Activated CD8-positive, alpha-beta memory T cell treated with anti-CD3 and anti-CD28 coated beads for 1 hour (primary cell): Measurements from ENCODE around the gene MAPK10.

Source experiments
- DNase-seq, 2 donors: peaks; one replicate each; pipeline ENCODE4 v3.0.0-alpha.2; 2020; ENCODE audit warnings: low read depth in 1 of 2; ENCODE audit errors: extremely low read depth in 1 of 2

Gene MAPK10

GRCh38 chr4:86359944-86360478, at the start of gene MAPK10:
Gene MAPK10 (minus strand): TSS chr4:86360053.
- no peak for DNase-seq

GRCh38 chr4:86403575-86403974, 43.7 kb upstream of the MAPK10 start:
- no peak for DNase-seq

DNA sequence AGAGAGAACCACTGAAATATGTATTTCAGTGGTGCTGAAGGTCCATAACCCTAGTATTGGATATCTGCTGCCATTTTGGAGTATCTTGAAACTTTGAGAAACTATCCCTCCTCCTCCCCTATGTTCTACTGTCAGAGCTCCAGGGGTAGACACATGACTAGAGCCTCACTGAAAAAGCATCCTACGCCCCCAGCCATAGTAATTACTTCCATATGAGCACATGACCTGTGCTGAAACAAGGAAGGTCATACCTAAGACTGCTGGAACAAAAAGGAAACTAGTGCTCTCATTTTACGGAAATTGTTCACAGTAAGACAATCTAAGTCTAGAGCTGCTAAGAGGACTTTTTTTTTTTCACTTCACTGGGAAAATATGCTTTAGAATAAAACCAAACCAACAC, 42.0 kb upstream of the MAPK10 start:
- DNase-seq: no peak

- no peak for DNase-seq
These were observed 40.4 kb upstream of the MAPK10 start for GRCh38 chr4:86400216-86400615.

- DNase-seq: no peak
These were observed 38.3 kb upstream of the MAPK10 start for GRCh38 chr4:86398187-86398586.

GRCh38 chr4:86393749-86394148, 33.9 kb upstream of the MAPK10 start:
- no peak for DNase-seq

DNA sequence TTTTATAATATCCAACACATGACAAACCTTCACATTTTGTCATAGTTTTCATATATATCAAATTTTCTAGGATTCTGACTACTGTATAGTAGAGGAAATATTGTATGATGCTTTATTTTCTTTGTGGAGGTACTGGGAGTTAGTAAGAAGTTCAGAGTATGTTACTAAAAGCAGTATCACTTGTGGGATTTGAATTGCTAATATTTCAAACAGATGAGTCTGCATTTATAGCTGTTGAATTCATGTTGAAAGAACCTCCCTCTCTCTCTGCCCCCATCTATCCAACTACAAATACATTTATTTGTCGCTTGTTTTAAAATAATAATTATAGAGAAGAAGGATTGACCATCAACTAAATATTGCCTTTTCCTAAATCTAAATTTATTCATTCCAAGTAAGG, 29.8 kb upstream of the MAPK10 start:
- no peak for DNase-seq

DNA sequence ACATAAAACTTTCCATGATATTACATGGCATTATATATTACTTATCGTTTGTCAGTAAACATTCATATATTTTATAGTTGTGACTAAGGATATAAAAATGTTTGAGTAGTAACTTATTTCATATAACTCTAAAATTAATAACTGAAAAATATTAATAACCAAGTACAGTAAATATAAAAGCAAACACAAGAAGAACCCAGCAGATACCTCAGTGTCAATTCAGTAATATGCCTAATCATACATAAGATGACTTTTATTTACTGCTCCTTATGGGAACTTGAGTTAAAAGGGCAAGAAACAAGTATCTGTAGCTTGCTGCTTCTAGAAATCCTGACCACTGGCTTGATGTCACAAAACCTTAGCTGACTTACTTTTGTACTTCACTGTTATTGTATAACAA, 28.4 kb upstream of the MAPK10 start:
- DNase-seq: no peak

DNA sequence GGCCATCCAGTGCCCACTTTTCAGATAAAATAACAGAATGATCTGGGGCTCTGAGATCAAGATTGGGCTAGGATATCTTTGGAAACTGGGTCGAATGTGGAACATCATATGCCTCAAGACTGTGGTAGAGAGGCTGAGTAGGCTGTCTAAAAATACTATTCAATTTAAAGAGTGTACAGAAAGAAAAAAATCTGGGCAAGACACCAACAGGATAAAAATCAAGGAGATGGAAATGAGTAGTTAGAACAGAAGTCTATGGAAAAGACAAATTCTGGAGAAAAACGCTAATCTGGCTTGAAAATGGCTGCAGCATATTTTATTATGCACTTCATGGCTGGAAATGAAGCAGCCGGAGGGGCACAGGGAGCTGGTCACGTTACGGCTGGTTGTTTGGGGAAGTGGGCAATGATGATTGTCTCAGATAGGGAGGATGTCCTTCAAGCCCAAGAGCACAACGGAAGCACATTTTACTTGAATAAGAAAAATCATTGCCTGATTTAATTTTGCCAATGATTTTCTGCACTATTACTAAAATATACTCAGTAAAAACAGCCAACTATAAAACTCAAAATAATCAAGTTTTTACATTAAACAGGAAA, 27.1 kb upstream of the MAPK10 start:
- DNase-seq: no peak

DNA sequence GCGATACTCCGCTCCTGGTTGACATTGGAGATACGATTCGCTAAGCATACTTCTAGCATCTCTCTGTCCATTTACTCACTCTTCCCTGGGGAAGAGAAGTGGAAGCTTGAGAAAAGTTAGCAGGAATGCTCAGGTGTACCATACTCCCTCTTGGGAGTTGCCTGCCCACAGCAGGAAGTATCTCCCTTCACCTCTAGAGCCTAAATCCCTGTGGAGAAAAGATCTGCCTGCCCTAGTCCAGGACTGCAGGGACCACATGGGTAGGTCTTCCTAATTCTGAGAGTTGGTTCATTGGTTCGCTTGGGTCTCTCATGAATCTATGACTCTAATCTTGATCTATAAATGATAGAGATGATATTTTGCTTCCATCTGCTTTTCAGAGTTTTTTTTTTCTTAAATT, 26.3 kb upstream of the MAPK10 start:
- DNase-seq: no peak

- no peak for DNase-seq
These were observed 21.6 kb upstream of the MAPK10 start for GRCh38 chr4:86381431-86381830.

DNA sequence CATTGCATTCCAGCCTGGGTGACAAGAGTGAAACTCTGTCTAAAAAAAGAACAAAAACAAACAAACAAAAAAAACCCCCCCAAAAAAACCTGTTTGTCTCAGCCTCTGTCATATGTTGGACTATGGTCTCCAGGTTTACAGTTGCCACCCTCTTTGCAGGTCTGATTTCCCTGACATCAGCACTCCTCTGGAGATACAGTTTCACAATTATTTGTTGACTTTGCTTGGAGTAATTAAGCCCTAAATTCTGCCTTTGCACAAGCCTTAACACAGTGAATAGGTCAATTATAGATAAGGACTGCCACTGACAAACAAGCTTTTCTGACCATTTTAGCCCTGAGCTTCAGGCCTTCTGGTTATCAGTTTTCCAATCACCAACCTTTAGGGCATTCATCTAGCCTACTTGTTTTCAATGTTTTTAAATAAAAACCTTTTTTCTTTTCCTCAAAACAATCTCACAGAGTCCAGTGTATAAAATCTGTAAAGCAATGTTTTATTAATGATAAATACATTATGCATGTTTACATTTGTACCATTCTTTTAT, 20.4 kb upstream of the MAPK10 start:
- no peak for DNase-seq

- DNase-seq: no peak
These were observed 17.0 kb upstream of the MAPK10 start for GRCh38 chr4:86376850-86377249.

DNA sequence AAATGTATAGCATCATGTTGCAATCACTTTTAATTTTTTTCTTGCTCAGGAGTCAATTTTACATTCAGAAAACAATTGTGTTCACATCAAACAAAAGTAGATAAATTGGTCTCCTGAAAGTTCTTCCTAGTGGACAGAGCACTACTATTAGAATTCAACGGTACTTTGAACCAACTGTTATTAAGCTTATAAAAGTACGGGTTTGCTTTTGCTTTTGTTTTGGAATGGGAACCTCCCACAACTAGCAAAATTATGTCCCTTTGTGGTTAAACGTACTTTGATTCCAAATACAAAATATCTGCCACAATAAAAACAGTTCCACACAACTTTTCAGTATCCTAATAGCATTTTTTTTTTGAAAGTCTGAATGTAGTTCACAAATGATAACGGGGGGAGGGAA, 8.6 kb upstream of the MAPK10 start:
- DNase-seq: no peak

DNA sequence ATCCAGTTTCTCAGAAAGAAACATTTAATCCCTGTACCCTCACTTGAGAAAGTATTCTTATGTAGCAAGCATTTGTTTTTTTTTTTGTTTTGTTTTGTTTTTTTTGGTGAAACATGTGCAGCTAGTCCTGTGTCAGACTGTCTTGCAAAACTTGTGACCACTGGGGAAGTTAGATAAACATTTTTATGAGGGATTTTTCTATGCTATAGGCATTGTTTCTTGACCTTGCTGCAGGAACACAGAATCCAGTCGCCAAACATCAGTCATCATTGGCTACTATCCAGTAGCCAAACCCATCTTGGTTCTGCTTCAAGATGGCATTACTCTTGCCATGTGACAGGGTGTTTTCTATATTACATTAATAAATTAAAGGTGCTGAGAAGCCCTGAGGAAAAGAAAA, 7.7 kb upstream of the MAPK10 start:
- no peak for DNase-seq

DNA sequence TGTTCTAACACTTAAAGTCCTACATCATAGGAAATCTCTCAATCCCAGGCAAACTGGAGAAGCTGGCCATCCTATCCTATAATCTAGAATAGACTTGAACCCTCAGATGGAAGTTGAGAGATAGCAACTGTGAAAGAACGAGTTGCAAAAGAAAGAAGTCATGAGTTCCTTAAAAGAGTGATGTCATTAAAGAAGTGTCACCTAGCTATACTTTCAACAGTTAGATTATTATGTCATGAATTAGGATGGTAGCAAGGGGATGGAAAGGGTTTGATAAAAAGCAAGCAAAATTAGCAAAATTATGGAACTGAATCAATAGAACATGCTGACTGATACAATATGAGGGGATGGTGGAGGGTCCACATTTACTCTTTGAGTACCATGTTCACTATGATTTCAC, 7.1 kb upstream of the MAPK10 start:
- DNase-seq: no peak

DNA sequence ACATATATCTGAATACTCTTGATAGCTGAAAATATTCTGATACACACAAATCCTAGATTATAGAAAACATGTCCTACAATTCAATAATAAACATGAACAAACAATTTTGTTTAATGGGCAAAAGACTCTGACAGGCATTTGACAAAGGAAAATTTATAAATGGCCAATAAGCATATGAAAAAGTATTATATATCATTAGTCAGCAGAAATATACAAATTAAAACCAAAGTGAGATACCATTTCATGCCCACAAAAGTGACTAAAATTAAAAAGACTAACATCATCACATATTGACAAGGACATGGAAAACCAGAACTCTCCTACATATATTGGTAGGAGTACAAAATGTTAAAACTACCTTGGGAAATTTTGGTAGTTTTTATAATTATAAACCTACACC, 2.7 kb upstream of the MAPK10 start:
- DNase-seq: no peak

DNA sequence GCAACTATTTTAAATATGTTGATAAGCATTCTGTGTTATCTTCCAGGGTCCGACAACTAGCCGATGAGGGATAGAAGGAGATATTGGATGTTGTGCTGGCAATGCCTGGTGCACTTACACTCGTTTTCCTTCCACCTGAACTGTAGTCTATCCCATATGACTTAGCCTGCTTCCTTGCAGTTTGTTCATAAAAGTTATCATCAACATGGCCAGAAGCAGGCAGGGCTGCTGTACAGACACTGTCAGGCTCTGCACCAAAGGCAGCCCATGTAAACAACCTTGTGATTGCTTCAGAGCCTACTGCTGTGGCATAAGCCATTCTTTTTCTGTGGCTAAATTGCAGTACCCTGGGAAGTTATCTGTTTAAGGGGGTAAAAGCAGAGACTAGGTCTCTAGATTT, 1.6 kb downstream of the MAPK10 start:
- no peak for DNase-seq

- DNase-seq: no peak
These were observed 2.2 kb downstream of the MAPK10 start for GRCh38 chr4:86357608-86358007.

- DNase-seq: no peak
These were observed 3.2 kb downstream of the MAPK10 start for GRCh38 chr4:86356425-86357210.

DNA sequence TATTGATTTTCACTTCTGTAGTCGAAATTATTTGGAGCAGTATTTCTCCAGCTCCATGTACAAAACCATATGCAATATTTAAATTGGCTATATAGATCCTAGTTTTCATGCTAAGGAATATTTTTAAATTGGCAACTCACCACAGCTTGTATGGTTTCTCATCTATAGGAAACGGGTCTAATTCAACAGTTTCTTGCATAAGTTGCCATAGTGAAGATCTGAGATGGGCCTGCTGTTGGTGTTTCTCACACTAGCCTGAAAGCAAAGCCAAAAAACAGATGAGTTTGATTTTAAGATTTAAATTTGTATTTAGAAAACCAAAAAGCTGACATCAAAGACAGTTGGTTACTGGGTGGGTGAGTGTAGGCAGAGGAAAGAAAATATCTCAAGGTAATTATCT, 5.5 kb downstream of the MAPK10 start:
- no peak for DNase-seq

DNA sequence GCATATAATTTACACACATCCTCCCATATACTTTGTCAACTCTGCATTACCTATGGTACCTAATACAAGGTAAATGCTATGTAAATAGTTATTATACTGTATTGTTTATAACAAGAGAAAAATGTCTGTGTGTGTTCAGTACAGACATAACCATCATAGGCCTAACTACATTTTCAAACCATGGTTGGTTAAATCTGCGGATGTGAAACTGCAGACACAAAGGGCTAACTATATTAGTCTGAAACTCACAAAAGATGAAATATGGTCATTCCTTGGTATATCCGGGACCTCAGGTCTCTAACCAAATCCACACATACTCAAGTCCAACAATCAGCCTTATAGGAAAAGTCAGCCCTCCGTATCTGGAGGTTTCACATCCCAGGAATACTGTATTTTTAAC, 13.5 kb downstream of the MAPK10 start:
- DNase-seq: no peak
